Measurements from ENCODE around the gene PSD2. TPM values are rescaled to one million over a fixed set of nuclear protein-coding genes. Genes with fewer than 3 reads are reported as not detected.

Gene PSD2
- total and polyA plus RNA-seq, 2 donors, result 0.08 to 0.48 TPM

DNA sequence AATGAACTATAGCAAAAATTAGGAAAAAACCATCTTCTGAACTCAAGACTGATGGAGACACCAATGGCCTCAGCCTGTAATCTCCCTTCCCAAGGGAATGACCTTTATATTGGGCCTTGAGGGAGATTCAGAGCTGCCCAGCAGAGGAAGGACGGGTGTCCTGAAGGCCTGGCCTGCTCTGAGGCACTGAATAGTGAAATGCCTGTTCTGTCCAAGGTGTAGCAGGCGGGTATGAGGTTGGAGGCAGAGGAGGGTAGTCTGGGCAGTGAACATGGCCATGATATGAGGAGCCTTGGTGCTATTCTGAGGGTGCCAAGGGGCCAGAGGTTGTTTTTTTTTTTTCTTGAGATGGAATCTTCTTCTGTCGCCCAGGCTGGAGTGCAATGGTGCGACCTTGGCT, 25.0 kb downstream of the PSD2 start:
- H3K27ac ChIP-seq (ENCODE audit: low read depth), result no peak overlapping the region
- 87% methylated on average over 4 of the region's 4 CpGs for WGBS
- H3K4me1 ChIP-seq (ENCODE audit: insufficient read depth), result no peaks in the 10 kb centered on the region
- H3K4me3 ChIP-seq (ENCODE audit: low read depth, low read length), result no peak overlapping the region
- H3K36me3 ChIP-seq (ENCODE audit: insufficient read depth), result no peaks in the 10 kb centered on the region
- DNase-seq (ENCODE audit: extremely low spot score), result no peak

DNA sequence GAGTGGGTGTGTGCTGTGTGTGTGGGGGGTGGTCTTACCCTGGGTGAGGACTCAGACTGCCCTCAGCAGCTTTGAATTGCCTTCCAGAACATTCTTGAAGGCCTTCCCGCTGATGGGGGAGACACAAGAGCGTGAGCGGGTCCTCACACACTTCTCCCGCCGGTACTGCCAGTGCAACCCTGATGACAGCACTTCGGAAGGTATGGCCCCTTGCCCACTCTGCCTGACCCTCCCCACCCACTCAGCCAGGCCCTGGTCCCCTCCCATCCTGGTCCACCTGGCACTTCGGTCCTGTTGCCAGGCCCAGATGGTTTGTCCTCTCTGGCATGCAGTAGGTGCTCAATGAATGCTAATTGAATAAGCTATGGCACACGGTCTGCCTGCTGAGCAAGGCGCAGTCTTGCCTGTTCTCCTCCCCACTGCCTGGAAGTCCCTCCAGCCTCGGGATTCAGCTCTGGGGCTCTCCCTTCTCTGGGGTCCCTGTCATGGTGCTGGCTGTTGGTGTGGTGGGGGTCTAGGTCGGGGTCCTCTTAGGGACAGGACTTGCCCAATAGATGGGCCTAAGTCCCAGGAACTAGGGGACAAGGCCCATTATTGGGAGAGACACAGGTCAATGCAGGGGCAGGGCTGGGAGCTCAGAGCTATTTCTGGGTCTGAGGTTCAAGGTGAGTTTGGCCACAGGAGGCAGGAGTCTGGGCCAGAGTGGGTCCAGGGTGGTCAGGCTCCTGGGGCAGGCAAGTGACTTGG, 26.4 kb downstream of the PSD2 start:
- Histone ChIP-seq H3K4me1 (ENCODE audit: insufficient read depth) (no peaks in the 10 kb centered on the region), H3K27ac (ENCODE audit: low read depth) (no peak overlapping the region), H3K4me3 (ENCODE audit: low read depth, low read length) (no peak overlapping the region), H3K36me3 (ENCODE audit: insufficient read depth) (no peaks in the 10 kb centered on the region)
- WGBS, result 92% methylated on average over 11 of the region's 11 CpGs
- DNase-seq (ENCODE audit: extremely low spot score), result no peak

DNA sequence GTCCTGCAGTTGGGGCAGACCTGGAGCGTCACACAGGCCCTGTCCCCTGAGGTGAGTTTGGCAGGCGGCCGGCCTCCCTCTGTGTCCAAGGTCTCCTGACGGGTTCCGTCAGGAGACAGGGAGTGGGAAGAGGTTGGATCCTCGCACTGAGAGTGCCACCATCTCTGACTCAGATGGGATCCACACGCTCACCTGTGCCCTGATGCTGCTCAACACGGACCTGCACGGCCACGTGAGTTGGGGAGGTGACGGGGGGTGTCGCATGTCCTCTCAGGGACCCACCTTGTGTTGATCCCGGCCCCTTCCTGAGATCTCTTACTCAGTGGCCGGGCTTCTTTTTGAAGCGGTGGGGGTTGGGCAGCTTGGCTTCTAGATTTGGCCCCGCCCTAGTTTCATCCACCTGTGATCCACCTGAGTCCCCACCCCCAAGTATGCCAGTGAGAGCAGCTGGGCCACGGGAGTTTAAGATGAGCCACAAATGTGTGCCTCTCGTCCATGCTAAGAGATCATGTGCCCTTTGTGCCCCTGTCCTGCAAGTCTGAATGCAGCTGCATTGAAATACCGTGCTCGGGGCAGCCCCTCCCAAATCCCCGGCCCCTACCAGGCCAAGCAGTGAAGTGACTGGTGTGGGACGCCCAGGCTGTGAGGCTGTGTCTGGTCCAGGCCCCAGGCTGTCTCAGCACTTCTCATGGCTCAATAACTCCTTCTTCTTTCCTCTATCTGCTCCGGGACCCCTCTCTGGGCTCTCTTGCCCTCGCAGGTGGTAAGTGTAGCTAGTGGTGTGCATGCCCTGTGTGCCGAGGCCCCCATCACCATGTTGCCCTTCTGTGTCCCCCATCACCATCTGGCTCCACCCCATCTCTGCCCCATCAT, 27.2 kb downstream of the PSD2 start:
- 84% methylated on average over 25 of the region's 25 CpGs for WGBS
- no peak for DNase-seq (ENCODE audit: extremely low spot score)
- Histone ChIP-seq H3K27ac (ENCODE audit: low read depth) (no peak overlapping the region), H3K36me3 (ENCODE audit: insufficient read depth) (no peaks in the 10 kb centered on the region), H3K4me1 (ENCODE audit: insufficient read depth) (no peaks in the 10 kb centered on the region), H3K4me3 (ENCODE audit: low read depth, low read length) (no peak overlapping the region)

DNA sequence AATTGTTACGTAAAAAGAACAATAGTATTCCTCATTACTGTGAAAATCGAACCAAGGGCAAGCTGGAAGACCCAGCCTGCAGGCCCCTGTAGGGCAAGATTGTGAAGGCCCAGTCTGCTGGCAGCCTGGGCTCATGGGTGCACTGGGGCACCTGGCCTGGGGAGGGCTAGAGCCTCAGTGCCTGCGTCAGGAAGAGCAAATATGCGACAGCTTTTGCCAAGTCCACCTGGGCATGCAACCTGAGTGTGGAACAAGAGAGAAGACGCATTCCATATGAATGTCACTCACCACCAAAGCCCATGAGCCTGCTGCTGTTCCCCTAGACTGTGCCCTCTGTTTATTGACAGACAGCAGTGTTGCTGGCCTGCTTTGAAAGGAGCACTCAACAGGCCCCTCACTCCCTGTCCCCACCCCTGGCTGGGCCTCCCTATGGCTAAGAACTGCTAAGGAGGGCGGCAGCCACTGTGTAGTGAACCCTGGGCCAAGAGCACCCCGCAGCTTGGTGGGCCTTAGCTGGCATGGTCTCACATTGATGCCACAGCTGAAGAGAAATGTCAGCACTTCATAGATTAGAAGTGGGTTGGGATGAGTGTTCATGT, 28.2 kb downstream of the PSD2 start:
- H3K27ac ChIP-seq (ENCODE audit: low read depth), result no peak overlapping the region
- no peak for DNase-seq (ENCODE audit: extremely low spot score)
- no peaks in the 10 kb centered on the region for H3K4me1 ChIP-seq (ENCODE audit: insufficient read depth)
- no peak overlapping the region for H3K4me3 ChIP-seq (ENCODE audit: low read depth, low read length)
- H3K36me3 ChIP-seq (ENCODE audit: insufficient read depth), result no peaks in the 10 kb centered on the region
- WGBS, result 91% methylated on average over 7 of the region's 7 CpGs

DNA sequence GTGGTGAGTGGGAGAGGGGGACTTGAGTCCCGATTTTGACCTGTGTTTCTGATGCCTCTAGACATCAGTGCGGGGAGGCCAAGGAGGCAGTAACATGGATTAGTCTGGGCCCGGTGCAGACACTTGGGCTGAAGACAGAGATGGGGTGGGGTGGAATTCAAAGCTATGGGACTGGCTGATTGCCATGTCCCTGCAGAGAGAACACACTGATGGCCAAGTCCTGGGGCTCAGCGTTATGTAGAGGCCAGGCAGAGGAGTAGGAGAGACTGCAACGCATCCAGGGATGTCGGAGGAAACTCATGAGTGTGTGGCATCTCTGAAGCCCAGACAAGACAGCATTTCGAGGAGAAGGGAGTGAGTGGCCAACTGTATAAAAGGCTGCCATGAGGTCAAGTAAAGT, 30.1 kb downstream of the PSD2 start:
- Histone ChIP-seq H3K4me3 (ENCODE audit: low read depth, low read length) (no peak overlapping the region), H3K4me1 (ENCODE audit: insufficient read depth) (no peaks in the 10 kb centered on the region), H3K36me3 (ENCODE audit: insufficient read depth) (no peaks in the 10 kb centered on the region), H3K27ac (ENCODE audit: low read depth) (no peak overlapping the region)
- no peak for DNase-seq (ENCODE audit: extremely low spot score)
- WGBS, result 71% methylated on average over 7 of the region's 7 CpGs

DNA sequence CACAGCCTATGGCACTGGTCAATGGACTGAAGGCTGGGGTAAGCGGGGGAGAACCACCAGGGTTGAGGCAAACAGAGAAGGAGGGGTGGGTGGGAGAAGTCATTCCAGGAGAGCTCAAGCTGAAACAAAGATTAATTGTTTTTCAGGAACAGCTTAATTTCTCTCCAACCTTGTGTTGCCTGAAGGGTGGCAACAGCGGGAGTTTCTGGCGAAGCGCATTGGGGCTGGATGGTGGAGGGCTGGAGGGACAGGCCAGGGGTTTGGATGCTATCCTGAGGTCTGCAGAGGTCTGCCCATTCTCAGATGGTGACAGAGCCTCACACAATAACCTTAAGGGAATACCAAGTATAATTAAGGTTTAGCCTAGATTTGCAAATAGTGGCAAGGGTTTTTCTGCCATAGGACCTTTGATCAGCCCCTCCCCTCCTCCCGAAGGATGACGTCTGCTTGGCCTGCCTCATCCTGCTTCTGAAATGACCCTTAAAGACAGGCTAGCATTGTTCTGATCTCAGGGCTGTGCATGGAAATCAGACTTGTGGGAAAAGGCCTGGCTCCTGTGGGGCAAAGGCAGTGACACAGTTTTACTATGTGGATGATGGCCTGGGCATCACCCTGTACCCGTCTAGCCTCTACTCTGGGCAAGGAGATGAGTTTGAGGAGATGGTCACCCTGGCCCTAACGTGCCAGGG, 32.7 kb downstream of the PSD2 start:
- Histone ChIP-seq H3K27ac (ENCODE audit: low read depth) (no peak overlapping the region), H3K36me3 (ENCODE audit: insufficient read depth) (no peaks in the 10 kb centered on the region), H3K4me3 (ENCODE audit: low read depth, low read length) (no peak overlapping the region), H3K4me1 (ENCODE audit: insufficient read depth) (no peaks in the 10 kb centered on the region)
- no peak for DNase-seq (ENCODE audit: extremely low spot score)
- 76% methylated on average over 8 of the region's 8 CpGs for WGBS

DNA sequence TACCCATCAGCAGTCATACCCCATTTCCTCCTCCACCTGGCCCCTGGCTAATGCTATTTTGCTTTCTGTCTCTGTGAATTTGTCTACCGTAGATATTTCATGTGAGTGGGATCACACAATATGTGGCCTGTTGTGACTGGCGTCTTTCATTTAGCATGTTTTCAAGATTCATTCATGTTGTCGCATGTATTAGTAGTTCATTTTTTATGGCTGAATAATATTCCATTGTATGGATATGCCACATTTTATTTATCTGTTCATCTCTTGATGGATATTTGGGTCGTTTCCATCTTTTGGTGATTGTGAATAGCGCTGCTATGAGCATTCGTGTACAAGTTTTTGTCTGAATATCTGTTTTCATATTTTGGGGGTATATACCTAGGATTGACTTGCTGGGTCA, 33.9 kb downstream of the PSD2 start:
- DNase-seq (ENCODE audit: extremely low spot score), result no peak
- Histone ChIP-seq H3K4me1 (ENCODE audit: insufficient read depth) (no peaks in the 10 kb centered on the region), H3K27ac (ENCODE audit: low read depth) (no peak overlapping the region), H3K4me3 (ENCODE audit: low read depth, low read length) (no peak overlapping the region), H3K36me3 (ENCODE audit: insufficient read depth) (no peaks in the 10 kb centered on the region)
- WGBS, result 86% methylated on average over 6 of the region's 6 CpGs

DNA sequence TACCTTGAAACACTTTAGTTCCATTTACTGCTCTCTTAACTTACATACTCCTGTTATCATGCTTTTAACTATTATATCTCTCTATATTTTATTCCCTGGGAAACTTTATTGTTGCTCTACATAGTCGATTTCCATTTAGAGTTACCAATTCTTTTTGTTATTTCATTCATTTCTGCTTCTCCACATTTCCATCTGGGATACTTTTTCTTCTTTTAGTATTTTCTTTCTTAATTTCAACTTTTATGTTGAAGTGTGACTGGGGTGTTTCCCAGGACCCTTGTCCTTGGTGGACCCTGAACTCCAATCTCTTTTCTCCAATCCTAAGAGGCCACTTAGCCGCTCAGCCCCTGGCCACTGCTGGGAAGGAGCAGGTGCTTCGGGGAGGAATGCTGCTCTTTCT, 36.0 kb downstream of the PSD2 start:
- 65% methylated on average over 3 of the region's 3 CpGs for WGBS
- DNase-seq (ENCODE audit: extremely low spot score), result no peak
- Histone ChIP-seq H3K4me1 (ENCODE audit: insufficient read depth) (no peaks in the 10 kb centered on the region), H3K4me3 (ENCODE audit: low read depth, low read length) (no peak overlapping the region), H3K27ac (ENCODE audit: low read depth) (no peak overlapping the region), H3K36me3 (ENCODE audit: insufficient read depth) (no peaks in the 10 kb centered on the region)

DNA sequence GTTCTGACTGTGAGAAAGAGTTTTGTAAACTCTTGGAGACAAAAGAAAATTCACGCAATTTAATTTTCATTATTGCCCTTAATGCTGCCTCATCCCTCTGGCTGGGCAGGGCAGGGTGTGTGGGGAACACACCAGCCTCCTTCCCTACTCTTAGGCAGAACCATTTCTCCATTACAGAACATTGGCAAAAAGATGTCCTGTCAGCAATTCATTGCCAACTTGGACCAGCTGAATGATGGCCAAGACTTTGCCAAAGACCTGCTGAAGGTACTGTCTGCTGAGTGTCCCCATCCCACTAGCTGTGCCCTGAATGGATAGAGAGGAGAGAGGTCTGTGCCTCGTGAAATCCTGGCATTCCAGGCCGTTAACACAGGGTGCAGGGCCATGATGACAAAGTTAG, 37.9 kb downstream of the PSD2 start:
- WGBS, result 53% methylated on average over 3 of the region's 3 CpGs
- no peaks in the 10 kb centered on the region for H3K36me3 ChIP-seq (ENCODE audit: insufficient read depth)
- H3K27ac ChIP-seq (ENCODE audit: low read depth), result no peak overlapping the region
- H3K4me3 ChIP-seq (ENCODE audit: low read depth, low read length), result no peak overlapping the region
- no peak for DNase-seq (ENCODE audit: extremely low spot score)
- H3K4me1 ChIP-seq (ENCODE audit: insufficient read depth), result no peaks in the 10 kb centered on the region

DNA sequence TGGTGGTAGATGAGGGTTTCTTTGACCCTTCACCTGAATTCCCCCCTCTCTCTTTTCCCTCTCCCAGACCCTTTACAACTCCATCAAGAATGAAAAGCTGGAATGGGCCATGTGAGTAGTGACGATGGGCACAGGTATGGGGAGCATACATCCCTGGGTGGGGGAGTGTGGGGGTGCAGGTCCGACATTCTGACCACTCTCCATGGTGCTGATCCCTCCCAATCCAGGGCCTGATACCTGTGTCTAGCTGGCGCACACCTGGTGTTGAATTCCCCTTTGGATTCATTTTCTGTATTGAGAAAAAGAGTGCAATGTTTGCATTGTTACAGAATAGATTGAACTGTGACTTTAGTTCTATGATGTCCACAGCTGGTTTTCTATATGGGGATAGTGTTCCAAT, 40.0 kb downstream of the PSD2 start:
- WGBS, result 49% methylated on average over 3 of the region's 3 CpGs
- Histone ChIP-seq H3K36me3 (ENCODE audit: insufficient read depth) (no peaks in the 10 kb centered on the region), H3K4me1 (ENCODE audit: insufficient read depth) (no peaks in the 10 kb centered on the region), H3K4me3 (ENCODE audit: low read depth, low read length) (no peak overlapping the region), H3K27ac (ENCODE audit: low read depth) (no peak overlapping the region)
- DNase-seq (ENCODE audit: extremely low spot score), result no peak

DNA sequence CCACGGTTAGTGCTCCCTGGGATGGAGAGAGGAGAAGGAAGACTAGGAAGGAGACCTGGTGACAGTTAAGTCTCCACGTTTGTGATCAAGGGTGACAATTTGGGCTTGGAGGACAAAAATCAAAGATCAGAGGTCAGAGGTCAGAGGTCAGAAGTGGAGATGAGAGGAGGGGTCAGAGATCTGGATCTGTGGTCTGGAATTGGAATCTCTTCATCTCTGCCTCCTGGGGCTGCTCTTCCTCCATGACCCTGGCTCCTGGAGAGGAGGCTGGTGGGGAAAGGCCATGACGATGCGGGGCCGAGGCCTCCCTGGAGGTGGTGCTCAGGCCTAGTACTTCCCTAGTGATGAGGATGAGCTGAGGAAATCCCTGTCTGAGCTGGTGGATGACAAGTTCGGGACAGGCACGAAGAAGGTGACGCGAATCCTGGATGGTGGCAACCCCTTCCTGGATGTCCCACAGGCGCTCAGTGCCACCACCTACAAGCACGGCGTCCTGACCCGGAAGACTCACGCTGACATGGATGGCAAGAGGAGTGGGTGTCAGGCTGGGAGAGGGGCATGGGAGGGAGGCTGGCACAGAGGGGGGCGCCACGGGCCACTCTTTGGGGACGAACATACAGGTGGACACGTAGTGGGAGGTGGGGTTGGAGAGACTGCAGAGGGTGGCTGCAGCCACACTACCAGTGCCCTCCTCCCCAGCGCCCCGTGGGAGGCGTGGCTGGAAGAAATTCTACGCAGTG, 41.0 kb downstream of the PSD2 start:
- WGBS, result 93% methylated on average over 22 of the region's 22 CpGs
- no peak for DNase-seq (ENCODE audit: extremely low spot score)

DNA sequence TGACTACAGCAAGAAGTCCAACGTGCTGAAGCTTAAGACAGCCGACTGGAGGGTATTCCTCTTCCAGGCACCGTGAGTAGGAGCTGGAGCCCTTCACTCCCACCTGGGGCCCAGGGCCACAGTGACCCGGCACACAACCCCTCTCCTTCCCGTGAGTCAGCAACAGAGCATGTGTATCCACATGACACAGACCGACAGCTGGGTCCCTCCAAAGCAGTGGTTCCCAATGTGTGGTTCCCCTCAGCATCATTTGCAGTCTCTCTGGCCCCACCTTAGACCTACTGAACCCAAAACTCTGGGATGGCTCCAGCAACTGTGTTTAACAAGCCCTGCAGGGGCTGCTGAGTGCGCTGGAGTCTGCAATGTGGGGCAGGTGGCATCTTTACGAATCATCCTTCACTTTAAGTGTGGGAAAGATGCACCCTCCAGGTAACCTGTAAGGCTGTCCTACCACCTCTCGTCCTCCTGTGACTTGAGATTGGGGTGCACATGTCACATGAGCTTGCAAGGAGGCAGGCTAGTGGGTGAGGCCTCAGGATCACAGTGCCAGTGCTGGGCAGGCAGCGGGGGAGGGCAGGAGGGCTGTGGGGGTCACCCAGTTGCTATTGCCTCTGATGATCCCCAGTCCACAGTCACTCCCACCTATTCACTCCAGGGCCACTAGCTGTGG, 42.2 kb downstream of the PSD2 start:
- H3K36me3 ChIP-seq (ENCODE audit: insufficient read depth), result no peaks in the 10 kb centered on the region
- H3K27ac ChIP-seq (ENCODE audit: low read depth), result no peak overlapping the region
- WGBS, result 83% methylated on average over 10 of the region's 10 CpGs
- H3K4me3 ChIP-seq (ENCODE audit: low read depth, low read length), result no peak overlapping the region
- H3K4me1 ChIP-seq (ENCODE audit: insufficient read depth), result no peaks in the 10 kb centered on the region
- no peak for DNase-seq (ENCODE audit: extremely low spot score)

More for the DNA sequence above, 41.0 kb downstream of the PSD2 start:
- no peak overlapping the region for H3K4me3 ChIP-seq (ENCODE audit: low read depth, low read length)
- H3K36me3 ChIP-seq (ENCODE audit: insufficient read depth), result no peaks in the 10 kb centered on the region
- H3K27ac ChIP-seq (ENCODE audit: low read depth), result no peak overlapping the region
- H3K4me1 ChIP-seq (ENCODE audit: insufficient read depth), result no peaks in the 10 kb centered on the region
